PC-3 (cell line): ENCODE results near the gene ISM2. TPM values are rescaled to one million over a fixed set of nuclear protein-coding genes. Genes with fewer than 3 reads are reported as not detected.
"Not testable (repeated sequence)": the region's sequence is repeated elsewhere in the genome, so short reads cannot be mapped to it uniquely, and the experiment has no call there.

ENCODE experiments used
- ATAC-seq: fragments of 200-7000 bp; cut with Tn5 transposase; 2 replicates; pipeline ENCODE4 v1.9.1; 2020; ENCODE audit warnings: mild to moderate bottlenecking, moderate library complexity
- BruUV-seq: library from RNA; stranded (reverse); fragments of 400-500 nt; replicated peaks from 2 replicates; lab custom pipeline; 2021; lab: Mats Ljungman, UMichigan
- CTCF ChIA-PET: fragments of 300-600 bp; sonication (Branson Sonifier 250); formaldehyde crosslinking; loops from one replicate; lab custom pipeline; 2022; ENCODE audit warnings: antibody characterized with exemption; lab: Charles Lee
- POLR2A ChIA-PET: fragments of 300-600 bp; sonication (Branson Sonifier 250); formaldehyde crosslinking; loops from one replicate; lab custom pipeline; 2022; ENCODE audit warnings: antibody characterized with exemption; ENCODE audit not compliant: unreplicated experiment; lab: Charles Lee
- DNase-seq: peaks from one replicate; pipeline ENCODE4 v3.0.0-alpha.2; 2015
- H2AFZ ChIP-seq: fragments of 300-600 bp; sonication (generic); 2 replicates; pipeline ENCODE4 v1.6.0; 2016; ENCODE audit warnings: antibody characterized with exemption, low read length
- H3F3A ChIP-seq: fragments of 300-600 bp; sonication (generic); one replicate; pipeline ENCODE4 v1.6.0; 2017; ENCODE audit warnings: antibody characterized with exemption, low read length, control low read depth, mild to moderate bottlenecking; ENCODE audit not compliant: unreplicated experiment
- H3K27ac ChIP-seq: fragments of 300-600 bp; sonication (generic); 2 replicates; pipeline ENCODE4 v1.5.1; 2016; ENCODE audit warnings: mild to moderate bottlenecking, low read length
- H3K27me3 ChIP-seq: fragments of 300-600 bp; sonication (generic); 2 replicates; pipeline ENCODE4 v1.6.1; 2016; ENCODE audit warnings: low read length, mixed read lengths
- H3K36me3 ChIP-seq: fragments of 300-600 bp; sonication (generic); 2 replicates; pipeline ENCODE4 v1.6.1; 2016; ENCODE audit warnings: low read depth, mixed run types, low read length, mixed read lengths
- H3K4me1 ChIP-seq: fragments of 300-600 bp; sonication (generic); 2 replicates; pipeline ENCODE4 v1.5.1; 2016; ENCODE audit warnings: low read length; ENCODE audit not compliant: insufficient read depth
- H3K4me2 ChIP-seq: fragments of 300-600 bp; sonication (generic); 2 replicates; pipeline ENCODE4 v1.6.0; 2016; ENCODE audit warnings: low read length
- H3K4me3 ChIP-seq: fragments of 300-600 bp; sonication (generic); 2 replicates; pipeline ENCODE4 v1.5.1; 2016; ENCODE audit warnings: mild to moderate bottlenecking, low read length, mixed read lengths
- H3K79me2 ChIP-seq: fragments of 300-600 bp; sonication (generic); 2 replicates; pipeline ENCODE4 v1.6.1; 2017; ENCODE audit warnings: low read length, mixed read lengths
- H3K9ac ChIP-seq: fragments of 300-600 bp; sonication (generic); 2 replicates; pipeline ENCODE4 v1.6.0; 2016; ENCODE audit warnings: mild to moderate bottlenecking, low read length
- H3K9me2 ChIP-seq: fragments of 300-600 bp; sonication (generic); replicated peaks from 2 replicates; pipeline ENCODE4 v1.6.1; 2016; ENCODE audit warnings: mixed run types, low read length, mixed read lengths
- H3K9me3 ChIP-seq: fragments of 300-600 bp; sonication (generic); 2 replicates; pipeline ENCODE4 v1.6.1; 2016; ENCODE audit warnings: low read length, mixed read lengths
- H4K20me1 ChIP-seq: fragments of 300-600 bp; sonication (generic); 2 replicates; pipeline ENCODE4 v1.6.1; 2016; ENCODE audit warnings: low read length, mixed read lengths
- CTCF ChIP-seq: fragments of 300-600 bp; sonication (generic); conservative IDR thresholded peaks from 2 replicates; pipeline ENCODE4 v1.5.1; 2017; ENCODE audit warnings: antibody characterized with exemption, low read depth, mild to moderate bottlenecking, low read length
- EZH2 ChIP-seq: fragments of 300-600 bp; sonication (generic); IDR thresholded peaks from one replicate; pipeline ENCODE4 v1.6.1; 2017; ENCODE audit warnings: antibody characterized with exemption, mild to moderate bottlenecking, low read length; ENCODE audit not compliant: unreplicated experiment
- EZH2phosphoT487 ChIP-seq: fragments of 300-600 bp; sonication (generic); IDR thresholded peaks from 2 replicates; pipeline ENCODE4 v1.6.1; 2018; ENCODE audit warnings: mild to moderate bottlenecking, antibody characterized with exemption, low read length, borderline replicate concordance
- intact Hi-C: fragments of 100-400 bp; cut with micrococcal nuclease; formaldehyde crosslinking; loops from 2 replicates; pipeline ENCODE4 v1.9.0; 2023
- total RNA-seq: library from RNA; depleted of rRNA; stranded (reverse); fragments of >200 nt; gene quantifications from 2 replicates; pipeline ENCODE4 v1.2.3, GENCODE V29; 2014

Gene ISM2
- total RNA-seq, 1 experiment from 2014 or later, result 0.95 TPM

- no peak for DNase-seq
- POLR2A ChIA-PET, result interaction anchor here (0.6 kb wide), 1 partner anchor 69 kb away, joined by 3 read pairs; no protein-coding TSS in a partner anchor
- H3K27ac ChIP-seq, result no peak overlapping the region
- H3K4me1 ChIP-seq, result no peaks in the 10 kb centered on the region
- no peaks in the 10 kb centered on the region for H3K9me3 ChIP-seq
- H3K9me2 ChIP-seq, result no peaks in the 10 kb centered on the region
- CTCF ChIA-PET, result no interaction called here
- peaks cover 24% of the 10 kb centered on the region; the same call in 1 of the 2 replicates for H3K36me3 ChIP-seq
- ATAC-seq, result no peak; the same call in 1 of the 2 replicates
- H3K27me3 ChIP-seq, result no peaks in the 10 kb centered on the region
- no peaks in the 10 kb centered on the region for H3K79me2 ChIP-seq
- TF ChIP-seq CTCF, result no peak
- no peak for TF ChIP-seq EZH2phosphoT487
- TF ChIP-seq EZH2, result no peak
- intact Hi-C loops, result no loop called here
- no peaks in the 10 kb centered on the region for H3F3A ChIP-seq
- H3K4me2 ChIP-seq, result no peak overlapping the region
- H2AFZ ChIP-seq, result no peak overlapping the region
- H3K4me3 ChIP-seq, result no peak overlapping the region
- H3K9ac ChIP-seq, result no peak overlapping the region
- no peaks in the 10 kb centered on the region for H4K20me1 ChIP-seq
- BruUV-seq, result no TSS peak
These were observed 44.0 kb upstream of the ISM2 start for GRCh38 chr14:77542421-77543239.

DNA sequence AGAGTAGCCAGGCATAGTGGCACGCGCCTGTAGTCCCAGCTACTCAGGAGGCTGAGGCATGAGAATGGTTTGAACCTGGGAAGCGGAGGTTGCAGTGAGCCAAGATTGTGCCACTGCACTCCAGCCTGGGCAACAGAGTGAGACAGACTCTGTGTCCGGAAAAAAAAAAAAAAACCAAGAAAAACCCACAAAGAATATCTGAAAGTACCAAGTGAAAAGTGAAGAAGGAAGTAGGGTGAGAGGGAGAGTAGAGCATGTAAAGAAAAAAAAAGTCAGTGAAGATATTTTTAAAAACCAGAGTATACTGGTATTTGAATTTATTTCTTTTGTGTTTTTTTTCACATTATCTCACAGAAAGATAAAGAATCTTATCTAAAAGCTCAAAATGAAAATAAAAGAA, 43.3 kb upstream of the ISM2 start:
- intact Hi-C loops, result no loop called here
- no peaks in the 10 kb centered on the region for H3K9me3 ChIP-seq
- CTCF ChIA-PET, result no interaction called here

GRCh38 chr14:77536951-77537350, 38.3 kb upstream of the ISM2 start:
- POLR2A ChIA-PET, H4K20me1 ChIP-seq, H3K4me2 ChIP-seq, H3K9me3 ChIP-seq, BruUV-seq, H3K9me2 ChIP-seq, CTCF ChIA-PET, intact Hi-C loops, DNase-seq, H3K9ac ChIP-seq, H3K79me2 ChIP-seq, H3K27me3 ChIP-seq, H3K4me3 ChIP-seq, H3K4me1 ChIP-seq, H3K36me3 ChIP-seq, H3K27ac ChIP-seq, H3F3A ChIP-seq, ATAC-seq, H2AFZ ChIP-seq: not testable (repeated sequence)

More for the DNA sequence above, 43.3 kb upstream of the ISM2 start:
- no peaks in the 10 kb centered on the region for H3K79me2 ChIP-seq
- no peaks in the 10 kb centered on the region for H3F3A ChIP-seq
- BruUV-seq, result no TSS peak
- POLR2A ChIA-PET, result no interaction called here
- H3K4me3 ChIP-seq, result no peak overlapping the region
- H3K9ac ChIP-seq, result no peak overlapping the region
- no peak overlapping the region for H2AFZ ChIP-seq
- H3K27ac ChIP-seq, result no peak overlapping the region
- H3K36me3 ChIP-seq, result peaks cover 17% of the 10 kb centered on the region; the same call in 1 of the 2 replicates
- no peaks in the 10 kb centered on the region for H3K27me3 ChIP-seq
- no peak overlapping the region for H3K4me2 ChIP-seq
- H3K4me1 ChIP-seq, result no peaks in the 10 kb centered on the region
- H3K9me2 ChIP-seq, result no peaks in the 10 kb centered on the region
- ATAC-seq (no peak), DNase-seq (no peak)
- no peaks in the 10 kb centered on the region for H4K20me1 ChIP-seq
- TF ChIP-seq EZH2phosphoT487, result no peak
- no peak for TF ChIP-seq CTCF
- TF ChIP-seq EZH2, result no peak
